HG03025 (cell line): Measurements from ENCODE around the gene ATP9B.

Experiments
- ATAC-seq: cut with Tn5 transposase; IDR thresholded peaks from one replicate; pipeline ENCODE4 v1.9.1; 2021; ENCODE audit warnings: mild to moderate bottlenecking, moderate library complexity; ENCODE audit not compliant: unreplicated experiment, low FRiP score

Gene ATP9B

DNA sequence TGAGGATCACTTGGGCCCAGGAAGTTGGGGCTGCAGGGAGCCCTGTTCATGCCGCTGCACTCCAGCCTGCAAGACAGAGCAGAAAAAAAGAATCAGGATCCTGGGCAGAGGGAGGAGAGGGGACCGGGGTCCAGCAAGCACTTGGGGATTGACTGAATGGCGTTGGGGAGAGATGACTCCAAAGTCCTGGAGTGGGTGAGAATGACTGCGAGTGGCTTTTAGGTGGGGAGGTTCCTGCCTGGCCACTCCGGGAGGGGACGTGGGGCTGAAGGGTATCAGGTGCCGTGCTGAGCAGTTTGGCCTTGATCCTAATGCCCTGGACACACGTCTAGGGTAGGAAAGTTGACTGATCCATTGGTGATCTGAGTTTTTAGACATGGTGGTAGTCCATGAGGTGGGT, 323.0 kb downstream of the ATP9B start:
- ATAC-seq, result no peak

GRCh38 chr18:79393181-79393634, 324.0 kb downstream of the ATP9B start:
- ATAC-seq, result no peak

DNA sequence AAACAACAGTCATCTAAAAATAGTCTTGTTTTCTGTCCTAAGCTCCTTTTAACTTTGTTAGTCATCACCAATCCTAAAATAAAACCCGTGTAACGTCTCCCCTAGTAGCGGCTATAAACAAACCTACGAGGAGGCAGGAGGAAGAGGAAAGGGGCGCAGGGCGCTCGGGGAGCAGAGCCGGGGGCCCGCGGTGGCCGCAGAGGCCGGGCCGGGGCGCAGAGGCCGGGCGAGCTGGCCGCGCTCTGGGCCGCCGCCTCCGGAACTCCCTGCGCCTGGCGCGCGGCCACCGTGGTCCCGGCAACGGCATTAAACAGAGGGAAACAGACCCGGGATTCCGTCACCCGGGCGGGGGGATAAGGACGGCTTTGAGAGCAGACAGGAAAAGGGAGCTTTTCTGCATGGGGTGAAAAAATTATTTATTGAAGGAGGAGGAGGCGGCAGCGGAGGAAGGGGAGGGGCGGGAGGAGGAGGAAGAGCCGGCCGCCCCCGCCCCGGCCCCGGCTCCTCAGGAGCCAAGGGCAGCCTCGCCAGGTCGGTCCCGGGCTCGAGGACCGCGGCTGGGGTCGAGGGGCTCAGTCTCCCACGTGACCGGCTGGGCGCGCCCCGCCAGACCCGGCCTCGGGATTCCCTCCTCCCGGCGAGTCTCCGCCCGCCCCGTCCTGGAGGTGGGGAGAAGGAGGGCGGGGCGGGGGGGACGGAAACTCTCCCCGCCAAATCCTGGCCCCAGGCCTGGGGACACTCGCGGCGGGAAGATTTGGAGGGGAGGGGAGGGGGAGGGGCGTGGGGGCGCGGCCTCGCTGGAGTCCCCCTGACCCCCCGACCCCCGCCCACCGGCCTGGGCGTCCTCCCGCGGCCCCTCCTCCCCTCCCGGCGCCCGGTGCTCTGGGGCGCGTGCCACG, 324.7 kb downstream of the ATP9B start:
- no peak for ATAC-seq

DNA sequence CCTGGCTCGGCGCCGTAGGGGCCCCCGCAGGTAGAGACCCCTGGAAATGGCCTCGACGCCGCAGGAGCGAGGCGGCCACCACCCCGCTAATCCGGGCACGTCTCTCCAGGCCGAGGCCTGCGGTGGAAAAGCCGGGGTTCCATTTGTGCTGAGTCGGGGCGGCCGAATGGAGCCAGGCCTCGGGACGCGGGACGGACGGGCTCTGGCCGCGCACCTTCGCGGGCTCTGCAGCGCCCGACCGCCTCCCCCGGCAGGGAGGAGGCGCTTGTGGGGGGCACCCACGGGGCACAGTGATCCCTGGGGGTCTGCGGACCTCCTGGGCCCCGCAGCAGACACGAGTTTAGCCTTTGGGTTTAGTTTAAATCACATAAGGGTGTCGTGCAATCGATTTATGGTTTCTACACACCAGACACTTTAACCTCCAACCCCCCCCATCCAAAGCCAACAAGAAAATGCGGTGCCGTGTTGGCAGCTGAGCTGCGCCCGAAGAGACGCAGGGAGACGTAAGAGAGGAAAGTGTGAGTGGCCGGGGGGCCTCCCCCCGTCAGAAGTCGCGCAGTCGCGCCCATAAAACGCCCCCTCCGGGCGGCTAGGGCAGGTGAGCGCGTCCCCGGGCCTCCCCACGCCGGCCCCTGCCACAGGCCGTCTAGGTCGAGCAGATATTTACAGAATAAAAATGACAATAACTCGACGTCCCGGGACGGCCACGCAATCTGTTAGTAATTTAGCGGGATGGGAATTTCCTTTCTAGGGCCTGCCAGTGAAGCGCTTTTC, 325.5 kb downstream of the ATP9B start:
- ATAC-seq, result no peak

DNA sequence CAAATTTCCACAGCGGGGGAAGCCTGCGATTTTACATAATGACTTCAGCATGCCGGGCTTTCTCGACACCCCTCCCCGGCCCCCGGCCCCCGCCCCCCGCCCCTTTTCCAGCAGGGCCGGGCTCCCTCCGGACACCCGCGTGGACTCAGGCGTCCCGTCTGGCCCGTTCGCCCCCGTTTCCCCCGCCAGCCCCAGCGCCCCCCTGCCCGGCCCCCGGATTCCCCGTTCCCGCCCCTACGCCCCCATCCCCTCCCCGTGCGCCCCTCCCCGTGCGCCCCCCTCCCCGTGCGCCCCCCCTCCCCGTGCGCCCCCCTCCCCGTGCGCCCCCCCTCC, 326.1 kb downstream of the ATP9B start:
- ATAC-seq, result no peak

DNA sequence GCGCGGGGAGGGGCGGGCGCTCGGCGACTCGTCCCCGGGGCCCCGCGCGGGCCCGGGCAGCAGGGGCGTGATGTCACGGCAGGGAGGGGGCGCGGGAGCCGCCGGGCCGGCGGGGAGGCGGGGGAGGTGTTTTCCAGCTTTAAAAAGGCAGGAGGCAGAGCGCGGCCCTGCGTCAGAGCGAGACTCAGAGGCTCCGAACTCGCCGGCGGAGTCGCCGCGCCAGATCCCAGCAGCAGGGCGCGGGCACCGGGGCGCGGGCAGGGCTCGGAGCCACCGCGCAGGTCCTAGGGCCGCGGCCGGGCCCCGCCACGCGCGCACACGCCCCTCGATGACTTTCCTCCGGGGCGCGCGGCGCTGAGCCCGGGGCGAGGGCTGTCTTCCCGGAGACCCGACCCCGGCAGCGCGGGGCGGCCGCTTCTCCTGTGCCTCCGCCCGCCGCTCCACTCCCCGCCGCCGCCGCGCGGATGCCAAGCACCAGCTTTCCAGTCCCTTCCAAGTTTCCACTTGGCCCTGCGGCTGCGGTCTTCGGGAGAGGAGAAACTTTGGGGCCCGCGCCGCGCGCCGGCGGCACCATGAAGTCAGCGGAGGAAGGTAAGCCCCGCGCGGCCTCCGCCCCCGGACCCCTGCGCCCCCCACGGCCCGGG, 326.7 kb downstream of the ATP9B start, which contains the start of gene NFATC1:
NFATC1 (plus strand) TSS at position 170 of the 644 bp plus-strand sequence; CDS start at position 465, 295 bp downstream.
- ATAC-seq, result no peak

- ATAC-seq, result no peak
These were observed 327.4 kb downstream of the ATP9B start for GRCh38 chr18:79396431-79397246.

DNA sequence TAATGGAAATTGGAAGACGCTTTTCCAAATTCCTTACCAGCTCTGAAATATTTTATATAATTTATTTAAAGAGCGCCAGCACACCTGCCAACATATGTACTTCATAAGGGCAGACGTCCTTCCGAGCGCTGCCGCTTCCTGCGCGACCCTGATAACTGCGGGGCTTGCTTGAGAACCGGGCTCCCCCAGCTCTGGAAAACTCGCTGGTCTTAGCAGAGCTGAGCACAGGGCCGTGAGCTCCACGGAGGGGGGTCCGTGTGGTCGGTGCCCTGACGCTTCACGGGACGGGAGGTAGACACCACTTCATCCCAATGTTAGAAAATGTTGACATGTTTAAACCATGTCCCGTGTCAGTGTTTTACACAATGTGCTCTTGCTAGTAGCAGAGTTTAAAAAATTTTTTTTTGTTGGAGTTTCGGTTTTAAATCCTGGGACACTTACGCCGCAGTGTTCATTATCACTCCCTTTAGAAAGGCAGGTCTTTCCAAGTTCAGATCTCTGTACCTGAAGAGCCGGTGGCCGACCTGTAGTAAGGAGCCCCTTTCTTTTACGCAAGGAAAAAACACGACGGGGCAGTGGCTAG, 328.1 kb downstream of the ATP9B start:
- no peak for ATAC-seq

DNA sequence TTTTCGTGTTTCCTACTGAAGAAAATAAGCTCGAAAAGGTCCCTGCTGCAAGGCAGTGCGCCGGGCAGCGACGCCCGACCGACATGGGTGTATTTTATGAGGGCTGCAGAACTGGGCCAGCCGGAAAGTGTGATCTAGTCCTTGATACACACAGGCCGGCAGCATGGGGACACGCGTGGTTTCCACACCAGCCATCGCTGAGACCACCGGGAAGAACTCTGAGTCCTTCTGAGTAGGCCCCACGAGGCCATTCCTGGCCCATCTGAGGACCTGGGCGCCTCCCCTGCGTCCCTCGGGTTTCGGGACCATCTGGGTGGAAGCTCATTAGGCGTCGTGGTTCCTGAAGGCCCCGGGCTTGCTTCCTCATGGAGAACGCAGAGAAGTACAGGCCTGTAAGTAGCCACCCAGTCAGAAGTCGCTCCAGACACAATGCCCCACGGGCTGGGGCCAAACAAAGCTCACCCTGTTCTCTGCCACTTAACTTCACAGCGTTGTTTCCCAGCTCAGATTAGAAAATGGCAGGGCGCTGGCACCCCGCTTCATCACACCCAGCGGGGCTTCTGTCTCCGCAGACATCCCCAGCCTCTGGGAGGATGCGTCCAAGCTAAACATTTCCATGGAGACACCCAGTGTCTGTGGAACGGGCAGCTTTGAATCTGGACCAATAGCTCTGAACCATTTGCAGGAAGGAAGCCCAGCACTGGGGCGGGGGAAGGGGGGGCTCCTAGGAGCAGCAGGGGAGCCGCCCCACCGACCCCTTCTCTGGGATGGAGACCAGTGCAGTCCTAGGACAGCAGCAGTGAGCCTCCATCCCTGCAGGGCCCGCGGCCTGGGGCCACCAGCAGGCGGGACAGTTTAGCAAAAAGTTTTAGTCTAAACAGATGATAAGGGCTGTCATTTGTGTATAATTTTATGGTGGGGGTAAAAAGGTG, 328.9 kb downstream of the ATP9B start:
- no peak for ATAC-seq

DNA sequence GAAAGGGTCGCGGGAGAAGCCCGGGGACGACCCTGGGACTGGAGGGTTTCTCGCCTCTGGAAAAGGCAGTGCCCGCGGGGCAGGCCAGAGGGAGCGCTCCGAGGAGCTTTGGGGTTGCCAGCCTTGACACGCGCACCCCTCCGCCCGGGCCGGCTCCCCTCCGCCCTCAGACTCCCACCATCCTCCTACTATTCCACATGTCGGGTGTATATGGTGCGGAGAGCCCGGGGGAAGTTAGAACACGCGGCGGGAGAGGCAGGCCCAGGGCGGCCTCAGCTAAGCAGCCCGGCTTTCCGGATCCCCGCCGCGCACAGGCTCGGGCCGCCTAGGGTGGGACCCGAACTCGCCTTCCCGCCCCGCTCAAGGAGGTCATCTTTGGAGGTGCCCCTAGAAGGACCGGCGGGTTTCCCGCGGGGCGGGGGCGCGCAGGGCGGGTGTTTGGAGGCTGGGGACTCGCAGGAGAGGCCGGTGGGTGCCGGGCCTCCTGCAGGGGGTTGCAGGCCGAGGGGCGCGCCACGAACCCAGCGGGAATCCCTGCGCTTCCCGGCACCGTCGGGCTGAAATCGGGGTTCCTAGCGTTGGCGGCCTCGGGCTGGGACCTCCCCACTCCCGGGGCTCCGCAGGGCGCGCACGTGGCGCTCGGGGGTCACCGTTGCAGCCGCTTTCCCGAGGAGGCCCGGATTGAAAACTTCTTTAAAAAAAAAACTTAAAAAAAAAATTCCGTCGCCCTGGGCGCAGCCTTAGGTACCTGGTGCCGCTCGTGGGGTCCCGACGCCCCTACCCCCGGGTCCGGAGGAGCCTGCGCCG, 330.3 kb downstream of the ATP9B start:
- ATAC-seq, result no peak

DNA sequence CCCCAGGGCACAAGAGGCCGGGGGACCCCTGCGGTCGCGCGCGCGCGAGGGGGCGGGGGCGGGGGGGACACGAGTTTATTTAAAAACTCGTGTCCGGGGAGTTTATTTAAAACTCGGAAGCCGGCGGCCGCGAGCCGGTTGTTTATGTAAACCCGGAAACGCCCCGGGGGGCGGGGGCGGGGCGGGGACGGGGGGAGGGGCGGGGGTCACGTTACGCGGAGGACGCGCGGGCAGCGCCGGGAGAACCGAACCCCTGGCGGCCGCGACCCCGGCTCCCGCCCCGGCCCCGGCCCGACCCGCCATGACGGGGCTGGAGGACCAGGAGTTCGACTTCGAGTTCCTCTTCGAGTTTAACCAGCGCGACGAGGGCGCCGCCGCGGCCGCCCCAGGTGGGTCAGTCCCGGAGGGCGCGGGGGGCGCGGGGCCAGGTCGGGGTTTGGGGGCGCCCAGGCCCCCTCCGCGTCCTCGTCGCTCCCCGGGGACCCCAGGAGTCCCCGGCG, 330.9 kb downstream of the ATP9B start:
- ATAC-seq, result no peak

- no peak for ATAC-seq
These were observed 331.6 kb downstream of the ATP9B start for GRCh38 chr18:79400591-79401381.

DNA sequence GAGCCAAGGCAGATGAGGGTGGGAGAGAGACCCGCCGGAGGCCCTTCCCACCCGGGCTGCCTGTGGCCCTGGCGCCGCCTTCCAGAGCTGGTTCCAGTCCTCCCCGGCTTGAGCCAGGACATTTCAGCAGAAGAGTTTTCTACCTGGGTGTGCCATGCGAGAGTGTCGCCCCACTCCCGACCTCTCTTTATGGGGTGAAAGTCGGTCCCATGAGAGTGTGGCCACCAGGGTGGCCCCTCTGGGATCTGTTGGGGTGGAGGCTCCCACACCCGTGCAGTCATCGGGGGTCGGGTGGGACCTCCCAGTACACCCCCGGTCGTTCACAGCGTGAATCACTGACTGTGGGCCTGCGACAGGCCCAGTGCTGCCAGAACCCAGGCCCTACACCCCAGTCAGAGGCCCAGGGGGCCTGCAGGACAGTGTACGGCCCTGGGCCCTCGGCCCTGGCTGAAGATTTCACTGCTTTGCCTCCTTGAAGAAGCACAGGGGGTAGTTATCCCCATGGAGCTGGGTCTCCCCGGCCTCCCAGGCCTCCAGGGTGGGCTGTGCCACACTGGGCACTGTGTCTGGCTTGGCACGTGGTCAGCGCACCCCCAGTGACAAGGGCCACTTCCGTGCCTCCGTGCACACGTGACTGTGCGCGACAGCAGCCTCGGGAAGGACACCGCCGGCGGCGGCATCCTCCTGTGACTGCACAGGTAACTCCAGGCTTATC, 332.5 kb downstream of the ATP9B start:
- ATAC-seq, result no peak

DNA sequence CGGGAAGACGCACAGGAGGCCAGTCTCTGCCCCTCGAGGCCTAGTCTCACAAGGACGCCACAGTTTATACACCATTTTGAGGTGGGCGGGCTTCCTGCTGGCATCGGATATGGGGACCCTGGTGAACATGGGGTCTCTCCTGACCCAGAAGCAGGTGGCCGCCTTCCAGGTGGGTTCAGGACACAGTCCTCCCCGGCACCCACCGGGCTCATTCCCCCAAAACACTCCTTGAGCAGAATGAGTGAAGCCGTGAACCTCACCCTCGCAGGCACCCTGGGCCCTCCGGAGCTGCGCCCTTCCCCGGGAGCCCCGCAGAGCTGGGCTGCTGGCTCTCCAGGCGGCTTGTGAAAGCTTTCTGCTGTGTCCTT, 333.0 kb downstream of the ATP9B start:
- no peak for ATAC-seq

GRCh38 chr18:79402977-79403722, 334.0 kb downstream of the ATP9B start:
- no peak for ATAC-seq
